Breast epithelium (tissue), 4 donors: ENCODE data around the gene SLC7A7. TPM values are rescaled to one million over a fixed set of nuclear protein-coding genes. Genes with fewer than 3 reads are reported as not detected.

Experiments used
- DNase-seq, 2 donors: peaks; one replicate each; pipeline ENCODE4 v3.0.0-alpha.2; 2019; ENCODE audit warnings: low spot score in 2 of 2
- H3K27ac ChIP-seq, 2 donors: fragments of 200-600 bp; sonication (generic) in 1 of 2; one replicate each; pipeline ENCODE4 v1.5.1; 2016 to 2019; ENCODE audit warnings: mild to moderate bottlenecking in 1 of 2
- H3K27me3 ChIP-seq, 2 donors: fragments of 200-600 bp; sonication (generic) in 1 of 2; one replicate each; pipeline versions ENCODE4 v1.5.1 to v1.6.0; 2017 to 2019; ENCODE audit warnings: control low read depth in 1 of 2, mild to moderate bottlenecking in 1 of 2
- H3K36me3 ChIP-seq: fragments of 200-600 bp; one replicate; pipeline ENCODE4 v1.5.1; 2019
- H3K4me1 ChIP-seq, 2 donors: fragments of 200-600 bp; sonication (generic); one replicate each; pipeline ENCODE4 v1.5.1; 2016 to 2019; ENCODE audit warnings: control low read depth in 1 of 2
- H3K4me3 ChIP-seq, 3 donors: fragments of 200-600 bp; sonication (generic); 1 replicate in 2 of 3; 2 replicates in 1 of 3; pipeline ENCODE4 v1.5.1; 2016 to 2019; ENCODE audit warnings: mild to moderate bottlenecking in 3 of 3, moderate library complexity in 2 of 3
- H3K9me3 ChIP-seq, 2 donors: fragments of 200-600 bp; sonication (generic) in 1 of 2; one replicate each; pipeline ENCODE4 v1.5.1; 2016 to 2019; ENCODE audit warnings: control low read depth in 1 of 2
- CTCF ChIP-seq, 3 donors: fragments of 450-650 bp; IDR thresholded peaks; one replicate each; pipeline ENCODE4 v1.5.1; 2016 to 2017; ENCODE audit warnings: antibody characterized with exemption in 3 of 3, mild to moderate bottlenecking in 3 of 3, moderate library complexity in 3 of 3
- POLR2A ChIP-seq: fragments of 450-650 bp; IDR thresholded peaks from one replicate; pipeline ENCODE4 v1.6.1; 2016; ENCODE audit warnings: antibody characterized with exemption, mild to moderate bottlenecking, moderate library complexity
- POLR2AphosphoS5 ChIP-seq, 3 donors: sonication (generic); formaldehyde crosslinking; IDR thresholded peaks; one replicate each; pipeline ENCODE4 v1.6.1; 2017; ENCODE audit warnings: antibody characterized with exemption in 3 of 3
- intact Hi-C: fragments of 100-400 bp; cut with DNase I; formaldehyde crosslinking; loops from one replicate; pipeline ENCODE4 v1.15.1; 2023; ENCODE audit warnings: low total_unique reads
- total RNA-seq, 3 donors: library from RNA; depleted of rRNA; stranded (reverse); fragments of >200 nt; gene quantifications; one replicate each; pipeline ENCODE4 v1.1.0, GENCODE V29; 2016

Gene SLC7A7
- total RNA-seq, 3 donors from 2014 or later, result 17.4 to 46.4 (median 27.2) TPM

GRCh38 chr14:22819151-22819988 lies 4.1 kb upstream of the SLC7A7 start:
- Histone ChIP-seq H3K4me3 (peak overlapping the region; percentile 33 to 54 (median 34)), H3K9me3 (no peaks in the 10 kb centered on the region), H3K36me3 (no peaks in the 10 kb centered on the region), H3K27me3 (no peaks in the 10 kb centered on the region), H3K4me1 (peaks cover 0 to 5% of the 10 kb centered on the region in 2 donors), H3K27ac (peak overlapping the region; percentile 58 to 87)
- no peak for DNase-seq
- intact Hi-C loops, result no loop called here
- TF ChIP-seq CTCF (IDR thresholded peaks at IDR 0.05) (no peak), POLR2A (no peak), POLR2AphosphoS5 (IDR thresholded peaks at IDR 0.05) (no peak)

DNA sequence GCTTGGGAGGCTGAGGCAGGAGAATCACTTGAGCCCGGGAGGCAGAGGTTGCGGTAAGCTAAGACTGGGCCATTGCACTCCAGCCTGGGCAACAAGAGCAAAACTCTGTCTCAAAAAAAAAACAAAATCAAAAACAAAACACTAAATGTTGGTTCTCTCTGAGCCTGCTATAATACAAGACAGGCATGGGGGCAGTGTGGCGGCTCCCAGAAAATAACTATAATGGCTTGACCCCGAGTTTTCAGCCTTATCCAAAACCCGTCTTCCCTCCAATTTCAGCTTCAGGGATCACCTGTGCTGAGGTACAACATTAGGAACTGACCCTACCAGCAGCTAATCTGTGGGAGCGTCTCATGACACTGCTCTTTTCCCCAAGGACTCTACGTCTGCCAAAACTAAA lies 862 bp downstream of the SLC7A7 start:
- no peak overlapping the region for H3K27ac ChIP-seq
- H3K4me3 ChIP-seq, result peak overlapping the region in 1 of 3 donors; percentile 10
- intact Hi-C loops, result no loop called here
- H3K27me3 ChIP-seq, result no peaks in the 10 kb centered on the region
- H3K4me1 ChIP-seq, result no peaks in the 10 kb centered on the region
- DNase-seq, result no peak
- H3K9me3 ChIP-seq, result no peaks in the 10 kb centered on the region
- H3K36me3 ChIP-seq, result no peaks in the 10 kb centered on the region
- TF ChIP-seq POLR2A (no peak), POLR2AphosphoS5 (IDR thresholded peaks at IDR 0.05) (no peak), CTCF (IDR thresholded peaks at IDR 0.05) (no peak)

GRCh38 chr14:22813145-22813544 lies 2.1 kb downstream of the SLC7A7 start:
- H3K27me3 ChIP-seq, result no peaks in the 10 kb centered on the region
- TF ChIP-seq CTCF (IDR thresholded peaks at IDR 0.05), result no peak
- TF ChIP-seq POLR2A, result no peak
- no peak for DNase-seq
- no peaks in the 10 kb centered on the region for H3K36me3 ChIP-seq
- no peak overlapping the region for H3K4me3 ChIP-seq
- H3K9me3 ChIP-seq, result no peaks in the 10 kb centered on the region
- intact Hi-C loops, result no loop called here
- no peak overlapping the region for H3K27ac ChIP-seq
- H3K4me1 ChIP-seq, result no peaks in the 10 kb centered on the region

DNA sequence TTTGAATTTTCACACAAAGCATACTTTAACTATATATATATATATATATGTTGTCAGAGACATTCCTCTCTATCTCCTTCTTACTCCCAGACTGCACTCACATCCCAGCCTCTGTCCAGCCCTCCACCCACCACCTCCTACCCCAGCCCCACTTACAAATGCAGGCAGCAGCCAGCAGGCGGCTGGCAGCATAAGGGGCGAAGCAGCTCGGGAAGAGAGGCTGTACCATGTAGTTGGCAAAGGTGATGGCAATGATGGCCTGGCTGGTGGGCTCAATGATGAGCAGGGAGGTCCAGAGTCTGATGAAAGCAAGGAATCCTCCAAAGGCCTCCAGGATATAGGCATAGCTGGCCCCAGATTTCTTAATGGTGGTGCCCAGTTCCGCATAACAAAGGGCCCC lies 2.5 kb downstream of the SLC7A7 start:
- H3K9me3 ChIP-seq, result no peaks in the 10 kb centered on the region
- H3K36me3 ChIP-seq, result no peaks in the 10 kb centered on the region
- H3K4me3 ChIP-seq, result no peak overlapping the region
- H3K27ac ChIP-seq, result no peak overlapping the region
- H3K27me3 ChIP-seq, result no peaks in the 10 kb centered on the region
- no peak for DNase-seq
- intact Hi-C loops, result no loop called here
- no peaks in the 10 kb centered on the region for H3K4me1 ChIP-seq
- TF ChIP-seq POLR2A (no peak), CTCF (IDR thresholded peaks at IDR 0.05) (no peak), POLR2AphosphoS5 (IDR thresholded peaks at IDR 0.05) (no peak)

GRCh38 chr14:22811722-22812121 lies 3.5 kb downstream of the SLC7A7 start:
- intact Hi-C loops, result no loop called here
- Histone ChIP-seq H3K27ac (no peak overlapping the region), H3K4me3 (no peak overlapping the region), H3K27me3 (no peaks in the 10 kb centered on the region), H3K4me1 (no peaks in the 10 kb centered on the region), H3K9me3 (no peaks in the 10 kb centered on the region), H3K36me3 (no peaks in the 10 kb centered on the region)
- TF ChIP-seq POLR2A (no peak), POLR2AphosphoS5 (IDR thresholded peaks at IDR 0.05) (no peak), CTCF (IDR thresholded peaks at IDR 0.05) (no peak)
- no peak for DNase-seq
